Ishikawa (cell line): ENCODE results near the gene RHBDL3.

ENCODE experiments used
- CEBPB ChIP-seq: IDR thresholded peaks from 2 replicates; pipeline ENCODE4 v1.6.1; 2012
- FOXM1 ChIP-seq: IDR thresholded peaks from 2 replicates; pipeline ENCODE4 v1.6.1; 2012; ENCODE audit warnings: low read depth, borderline replicate concordance
- TEAD4 ChIP-seq: IDR thresholded peaks from 2 replicates; pipeline ENCODE4 v1.6.1; 2012

GRCh38 chr17:32261417-32261736 is 4.3 kb upstream of the RHBDL3 start:
- TF ChIP-seq FOXM1 (no peak), TEAD4 (no peak), CEBPB (no peak)
